Bronchial epithelial cell (primary cell): ENCODE results near the gene SLCO4A1. TPM values are rescaled to one million over a fixed set of nuclear protein-coding genes. Genes with fewer than 3 reads are reported as not detected.

ENCODE experiments used
- DNase-seq: peaks from one replicate; pipeline ENCODE4 v3.0.0-alpha.2; 2010; ENCODE audit warnings: low read depth
- FAIRE-seq: peaks from 2 replicates; lab custom pipeline; 2011; peaks lifted over from hg19 to GRCh38; lab: Jason Lieb, UNC
- H3K27me3 ChIP-seq: 2 replicates; pipeline ENCODE4 v1.5.1; 2011; ENCODE audit warnings: low read length; ENCODE audit not compliant: control insufficient read depth, insufficient read depth
- H3K36me3 ChIP-seq: 2 replicates; pipeline ENCODE4 v1.5.1; 2011; ENCODE audit warnings: low read length; ENCODE audit not compliant: control insufficient read depth, insufficient read depth
- H3K4me3 ChIP-seq: 2 replicates; pipeline ENCODE4 v1.5.1; 2011; ENCODE audit warnings: mild to moderate bottlenecking, low read depth, low read length, control low read depth
- CTCF ChIP-seq: IDR thresholded peaks from 2 replicates; pipeline ENCODE4 v1.5.1; 2011; ENCODE audit warnings: mild to moderate bottlenecking, moderate library complexity, low read length, control low read depth, inconsistent platforms; ENCODE audit not compliant: insufficient read depth, severe bottlenecking
- total RNA-seq: library from RNA; depleted of rRNA; stranded (reverse); fragments of >200 nt; gene quantifications from 2 replicates; pipeline ENCODE4 v1.2.1, GENCODE V29; 2014

Gene SLCO4A1
- total RNA-seq, 1 donor from 2014 or later = 1.6 TPM

- H3K36me3 ChIP-seq = no peaks in the 10 kb centered on the region
- DNase-seq (no peak), FAIRE-seq (no peak)
- H3K4me3 ChIP-seq = no peak overlapping the region
- no peak for TF ChIP-seq CTCF
- peaks cover 19% of the 10 kb centered on the region for H3K27me3 ChIP-seq
Observed at GRCh38 chr20:62669249-62669648, 26.9 kb downstream of the SLCO4A1 start.

GRCh38 chr20:62670156-62670555, 27.9 kb downstream of the SLCO4A1 start:
- FAIRE-seq = no peak
- peaks cover 18% of the 10 kb centered on the region for H3K27me3 ChIP-seq

GRCh38 chr20:62670998-62671397, 28.7 kb downstream of the SLCO4A1 start:
- no peaks in the 10 kb centered on the region for H3K36me3 ChIP-seq
- TF ChIP-seq CTCF = no peak
- H3K4me3 ChIP-seq = no peak overlapping the region
- no peak for DNase-seq
- H3K27me3 ChIP-seq = peaks cover 18% of the 10 kb centered on the region
- FAIRE-seq = no peak

More at GRCh38 chr20:62670156-62670555, 27.9 kb downstream of the SLCO4A1 start:
- TF ChIP-seq CTCF = no peak
- no peak for DNase-seq
- no peak overlapping the region for H3K4me3 ChIP-seq
- no peaks in the 10 kb centered on the region for H3K36me3 ChIP-seq

GRCh38 chr20:62671765-62672164, 29.5 kb downstream of the SLCO4A1 start:
- H3K36me3 ChIP-seq = no peaks in the 10 kb centered on the region
- no peak for TF ChIP-seq CTCF
- H3K27me3 ChIP-seq = peaks cover 20% of the 10 kb centered on the region
- no peak overlapping the region for H3K4me3 ChIP-seq
- DNase-seq = no peak
- no peak for FAIRE-seq

GRCh38 chr20:62674370-62674769, 32.1 kb downstream of the SLCO4A1 start:
- FAIRE-seq = no peak
- no peak overlapping the region for H3K4me3 ChIP-seq
- no peak for TF ChIP-seq CTCF
- no peaks in the 10 kb centered on the region for H3K36me3 ChIP-seq
- no peak for DNase-seq
- H3K27me3 ChIP-seq = peaks cover 9% of the 10 kb centered on the region
